Vagina (tissue), 2 donors: ENCODE data around the gene KRTAP5-3. TPM values are rescaled to one million over a fixed set of nuclear protein-coding genes. Genes with fewer than 3 reads are reported as not detected.

Source experiments
- DNase-seq, 2 donors: peaks; one replicate each; pipeline ENCODE4 v3.0.0-alpha.2; 2017; ENCODE audit errors: extremely low spot score in 2 of 2
- H3K27ac ChIP-seq: fragments of 200-600 bp; sonication (generic); one replicate; pipeline ENCODE4 v1.5.1; 2019
- H3K27me3 ChIP-seq: fragments of 200-600 bp; sonication (generic); one replicate; pipeline ENCODE4 v1.5.1; 2019
- H3K36me3 ChIP-seq, 2 donors: fragments of 200-600 bp; sonication (generic); one replicate each; pipeline ENCODE4 v1.5.1; 2017 to 2019
- H3K4me1 ChIP-seq: fragments of 200-600 bp; sonication (generic); one replicate; pipeline ENCODE4 v1.5.1; 2019
- H3K4me3 ChIP-seq, 2 donors: fragments of 200-600 bp; sonication (generic); 1 replicate in 1 of 2; 2 replicates in 1 of 2; pipeline ENCODE4 v1.5.1; 2016 to 2019
- H3K9me3 ChIP-seq: fragments of 200-600 bp; sonication (generic); one replicate; pipeline ENCODE4 v1.5.1; 2019
- POLR2A ChIP-seq, 2 donors: fragments of 450-650 bp; IDR thresholded peaks; one replicate each; pipeline ENCODE4 v1.6.1; 2017; ENCODE audit warnings: antibody characterized with exemption in 2 of 2, mild to moderate bottlenecking in 2 of 2, moderate library complexity in 2 of 2
- POLR2AphosphoS5 ChIP-seq, 2 donors: sonication (generic); formaldehyde crosslinking; IDR thresholded peaks; one replicate each; pipeline ENCODE4 v1.9.0; 2017; ENCODE audit warnings: antibody characterized with exemption in 2 of 2, mild to moderate bottlenecking in 2 of 2, low read depth in 1 of 2; ENCODE audit not compliant: insufficient read depth in 1 of 2
- intact Hi-C: fragments of 100-400 bp; cut with DNase I; formaldehyde crosslinking; loops from one replicate; pipeline ENCODE4 v1.15.1; 2023
- total RNA-seq: library from RNA; depleted of rRNA; stranded (reverse); fragments of >200 nt; gene quantifications from one replicate; pipeline ENCODE4 v1.2.3, GENCODE V29; 2016
- TF ChIP-seq, protein P1 (sequence below), 3 experiments: fragments of 450-650 bp in 2 of 3; fragments of 200-600 bp in 1 of 3; sonication (generic) in 1 of 3; IDR thresholded peaks; one replicate each; pipeline ENCODE4 v1.5.1; 2017 to 2019; ENCODE audit warnings: antibody characterized with exemption in 3 of 3, mild to moderate bottlenecking in 2 of 3, moderate library complexity in 2 of 3

Gene KRTAP5-3, protein sequence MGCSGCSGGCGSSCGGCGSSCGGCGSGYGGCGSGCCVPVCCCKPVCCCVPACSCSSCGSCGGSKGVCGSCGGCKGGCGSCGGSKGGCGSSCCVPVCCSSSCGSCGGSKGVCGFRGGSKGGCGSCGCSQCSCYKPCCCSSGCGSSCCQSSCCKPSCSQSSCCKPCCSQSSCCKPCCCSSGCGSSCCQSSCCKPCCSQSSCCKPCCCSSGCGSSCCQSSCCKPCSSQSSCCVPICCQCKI
- not detected for total RNA-seq

DNA sequence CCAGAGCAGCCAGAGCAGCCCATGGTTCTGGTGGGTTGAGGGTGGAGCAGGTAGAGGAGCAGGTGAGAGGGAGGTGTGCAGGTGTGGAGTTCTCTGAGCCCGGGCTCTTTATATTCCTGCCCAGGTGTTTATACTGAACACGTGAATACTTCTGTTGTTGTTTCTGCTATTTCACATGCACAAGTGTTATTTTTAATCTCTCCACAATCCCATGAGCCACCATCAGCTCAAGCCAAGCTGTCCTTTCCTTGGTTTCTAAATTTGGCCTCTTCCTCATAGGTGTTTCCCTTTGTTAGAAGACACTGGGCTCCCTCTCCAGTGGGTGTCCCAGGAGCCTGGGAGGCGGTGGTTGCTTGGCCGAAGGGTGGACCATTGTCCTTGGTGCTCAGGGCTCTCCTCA, at the start of gene KRTAP5-3:
Gene KRTAP5-3 (minus strand): TSS at position 101 of the 400 bp plus-strand sequence. CDS start 78 bp downstream, at position 23.
- no peaks in the 10 kb centered on the region for H3K27me3 ChIP-seq
- DNase-seq = no peak
- H3K9me3 ChIP-seq = no peaks in the 10 kb centered on the region
- no peak within 1 kb of the TSS for H3K4me3 ChIP-seq
- H3K36me3 ChIP-seq = no peaks in the 10 kb centered on the region
- intact Hi-C loops = no loop called here
- H3K4me1 ChIP-seq = no peaks in the 10 kb centered on the region
- TF ChIP-seq, protein P1, sequence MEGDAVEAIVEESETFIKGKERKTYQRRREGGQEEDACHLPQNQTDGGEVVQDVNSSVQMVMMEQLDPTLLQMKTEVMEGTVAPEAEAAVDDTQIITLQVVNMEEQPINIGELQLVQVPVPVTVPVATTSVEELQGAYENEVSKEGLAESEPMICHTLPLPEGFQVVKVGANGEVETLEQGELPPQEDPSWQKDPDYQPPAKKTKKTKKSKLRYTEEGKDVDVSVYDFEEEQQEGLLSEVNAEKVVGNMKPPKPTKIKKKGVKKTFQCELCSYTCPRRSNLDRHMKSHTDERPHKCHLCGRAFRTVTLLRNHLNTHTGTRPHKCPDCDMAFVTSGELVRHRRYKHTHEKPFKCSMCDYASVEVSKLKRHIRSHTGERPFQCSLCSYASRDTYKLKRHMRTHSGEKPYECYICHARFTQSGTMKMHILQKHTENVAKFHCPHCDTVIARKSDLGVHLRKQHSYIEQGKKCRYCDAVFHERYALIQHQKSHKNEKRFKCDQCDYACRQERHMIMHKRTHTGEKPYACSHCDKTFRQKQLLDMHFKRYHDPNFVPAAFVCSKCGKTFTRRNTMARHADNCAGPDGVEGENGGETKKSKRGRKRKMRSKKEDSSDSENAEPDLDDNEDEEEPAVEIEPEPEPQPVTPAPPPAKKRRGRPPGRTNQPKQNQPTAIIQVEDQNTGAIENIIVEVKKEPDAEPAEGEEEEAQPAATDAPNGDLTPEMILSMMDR (IDR thresholded peaks at IDR 0.05) = no peak
- TF ChIP-seq POLR2A (IDR thresholded peaks at IDR 0.05) (no peak), POLR2AphosphoS5 (IDR thresholded peaks at IDR 0.05; ENCODE audit: insufficient read depth in 1 of 2, low read depth in 1 of 2) (no peak)
- no peak within 1 kb of the TSS for H3K27ac ChIP-seq

DNA sequence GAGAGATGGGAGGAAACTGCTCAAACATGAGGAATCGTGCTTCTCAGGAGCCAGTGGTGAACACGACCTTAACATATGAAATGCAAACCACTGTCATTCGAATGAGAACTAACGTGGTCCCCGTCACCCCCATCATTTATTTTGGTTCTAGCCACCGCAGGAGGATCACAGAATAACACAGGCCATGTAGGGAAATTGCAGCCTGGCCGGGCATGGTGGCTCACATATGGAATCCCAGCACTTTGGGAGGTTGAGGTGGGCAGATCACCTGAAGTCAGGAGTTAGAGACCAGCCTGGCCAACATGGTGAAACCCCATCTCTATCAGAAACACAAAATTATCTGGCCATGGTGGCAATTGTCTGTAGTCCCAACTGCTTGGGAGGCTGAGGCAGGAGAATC, 48.4 kb upstream of the KRTAP5-3 start:
- TF ChIP-seq, protein P1 (IDR thresholded peaks at IDR 0.05) = no peak
- TF ChIP-seq POLR2AphosphoS5 (IDR thresholded peaks at IDR 0.05; ENCODE audit: insufficient read depth in 1 of 2, low read depth in 1 of 2) (no peak), POLR2A (IDR thresholded peaks at IDR 0.05) (no peak)
- Histone ChIP-seq H3K4me1 (peaks cover 9% of the 10 kb centered on the region), H3K27me3 (no peaks in the 10 kb centered on the region), H3K36me3 (no peaks in the 10 kb centered on the region), H3K9me3 (no peaks in the 10 kb centered on the region), H3K27ac (no peak overlapping the region), H3K4me3 (no peak overlapping the region)
- DNase-seq = no peak
- intact Hi-C loops = loop anchor here (10.0 kb wide), 1 partner anchor 498 kb away; no protein-coding TSS in a partner anchor

DNA sequence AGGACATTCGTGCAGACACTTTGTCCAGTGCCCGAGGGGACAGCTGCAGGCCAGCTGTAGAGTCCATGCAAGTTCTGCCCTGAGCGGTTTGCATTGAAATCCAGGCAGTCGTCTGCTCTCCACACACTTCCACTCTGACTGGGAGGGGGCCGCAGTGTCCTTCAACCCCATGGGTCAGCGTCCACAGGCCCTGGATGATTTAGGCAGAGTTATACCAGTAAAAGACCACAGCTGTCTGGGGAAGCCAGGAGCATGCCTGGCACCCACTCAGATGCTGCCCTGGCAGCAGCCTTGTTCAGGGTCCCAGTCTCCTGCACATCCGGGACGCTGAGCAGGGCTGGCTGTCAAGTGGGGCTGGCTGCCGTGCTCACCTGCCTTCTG, 47.8 kb upstream of the KRTAP5-3 start:
- H3K4me1 ChIP-seq = peaks cover 9% of the 10 kb centered on the region
- TF ChIP-seq, protein P1 (IDR thresholded peaks at IDR 0.05) = no peak
- TF ChIP-seq POLR2AphosphoS5 (IDR thresholded peaks at IDR 0.05; ENCODE audit: insufficient read depth in 1 of 2, low read depth in 1 of 2) = no peak
- TF ChIP-seq POLR2A (IDR thresholded peaks at IDR 0.05) = no peak
- DNase-seq = no peak
- intact Hi-C loops = loop anchor here (10.0 kb wide), 1 partner anchor 499 kb away; no protein-coding TSS in a partner anchor
- H3K27ac ChIP-seq = no peak overlapping the region
- H3K9me3 ChIP-seq = no peaks in the 10 kb centered on the region
- H3K4me3 ChIP-seq = no peak overlapping the region
- H3K27me3 ChIP-seq = no peaks in the 10 kb centered on the region
- no peaks in the 10 kb centered on the region for H3K36me3 ChIP-seq

DNA sequence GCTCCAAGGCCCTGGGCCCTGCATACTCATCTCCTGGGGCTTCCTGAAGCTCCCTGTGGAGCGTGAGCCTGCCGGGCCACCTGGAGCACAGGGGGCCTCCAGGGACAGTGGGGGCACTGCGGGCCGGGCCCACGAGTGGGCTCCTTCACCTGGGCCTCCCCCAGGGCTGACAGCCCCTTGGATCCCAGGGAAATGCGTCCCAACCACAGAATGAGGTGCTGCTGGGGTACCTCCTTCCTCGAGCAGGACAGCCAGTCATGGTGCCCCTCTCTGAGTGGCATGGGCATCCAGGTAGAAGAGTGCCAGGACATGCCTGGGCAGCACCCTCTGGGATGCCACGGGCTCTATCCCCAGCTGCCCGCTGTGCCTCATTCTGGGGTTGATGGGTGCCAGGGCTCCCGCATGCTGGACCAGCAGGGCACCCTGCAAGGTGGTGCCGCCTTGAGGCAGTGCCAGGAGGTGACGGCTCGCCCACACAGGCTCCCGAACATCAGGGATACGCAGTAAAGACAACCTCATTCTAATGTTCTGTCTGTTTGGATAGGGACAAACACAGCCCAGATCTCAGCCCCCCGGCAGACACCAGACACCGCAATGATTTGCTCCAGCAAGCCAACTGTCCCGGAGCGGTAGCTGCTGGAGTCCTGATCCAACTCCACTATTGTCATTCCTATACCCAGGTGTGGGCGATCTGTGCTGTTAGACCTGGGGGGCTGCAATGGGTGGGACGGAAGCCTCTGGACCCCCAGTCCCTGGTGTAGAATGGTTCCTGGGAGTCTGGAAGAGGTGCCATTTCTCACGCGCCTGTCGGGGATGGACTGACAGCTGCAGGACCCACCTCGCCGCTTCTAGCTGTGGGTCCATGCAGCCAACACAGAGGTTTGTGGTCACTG, 47.2 kb upstream of the KRTAP5-3 start:
- H3K27me3 ChIP-seq = no peaks in the 10 kb centered on the region
- H3K4me3 ChIP-seq = no peak overlapping the region
- no peaks in the 10 kb centered on the region for H3K36me3 ChIP-seq
- TF ChIP-seq POLR2AphosphoS5 (IDR thresholded peaks at IDR 0.05; ENCODE audit: insufficient read depth in 1 of 2, low read depth in 1 of 2) (no peak), POLR2A (IDR thresholded peaks at IDR 0.05) (no peak)
- TF ChIP-seq, protein P1 (IDR thresholded peaks at IDR 0.05) = no peak
- no peak for DNase-seq
- no peaks in the 10 kb centered on the region for H3K9me3 ChIP-seq
- no peak overlapping the region for H3K27ac ChIP-seq
- H3K4me1 ChIP-seq = peaks cover 9% of the 10 kb centered on the region
- intact Hi-C loops = loop anchor here (10.0 kb wide), 1 partner anchor 499 kb away; no protein-coding TSS in a partner anchor
